ENCODE results near the gene GLRA2.
A peak's percentile ranks its signal among the peaks of the same experiment; 100 is the strongest.

Gene GLRA2

GRCh38 chrX:14529290-14529989, at the start of gene GLRA2:
TSS of gene GLRA2 (plus strand) at chrX:14529536. CDS start at chrX:14530058, 522 bp downstream.
- TF ChIP-seq, protein P1, sequence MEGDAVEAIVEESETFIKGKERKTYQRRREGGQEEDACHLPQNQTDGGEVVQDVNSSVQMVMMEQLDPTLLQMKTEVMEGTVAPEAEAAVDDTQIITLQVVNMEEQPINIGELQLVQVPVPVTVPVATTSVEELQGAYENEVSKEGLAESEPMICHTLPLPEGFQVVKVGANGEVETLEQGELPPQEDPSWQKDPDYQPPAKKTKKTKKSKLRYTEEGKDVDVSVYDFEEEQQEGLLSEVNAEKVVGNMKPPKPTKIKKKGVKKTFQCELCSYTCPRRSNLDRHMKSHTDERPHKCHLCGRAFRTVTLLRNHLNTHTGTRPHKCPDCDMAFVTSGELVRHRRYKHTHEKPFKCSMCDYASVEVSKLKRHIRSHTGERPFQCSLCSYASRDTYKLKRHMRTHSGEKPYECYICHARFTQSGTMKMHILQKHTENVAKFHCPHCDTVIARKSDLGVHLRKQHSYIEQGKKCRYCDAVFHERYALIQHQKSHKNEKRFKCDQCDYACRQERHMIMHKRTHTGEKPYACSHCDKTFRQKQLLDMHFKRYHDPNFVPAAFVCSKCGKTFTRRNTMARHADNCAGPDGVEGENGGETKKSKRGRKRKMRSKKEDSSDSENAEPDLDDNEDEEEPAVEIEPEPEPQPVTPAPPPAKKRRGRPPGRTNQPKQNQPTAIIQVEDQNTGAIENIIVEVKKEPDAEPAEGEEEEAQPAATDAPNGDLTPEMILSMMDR (IDR thresholded peaks at IDR 0.05; ENCODE audit: insufficient read depth, low read length, poor library complexity, severe bottlenecking), result no peak
- Histone ChIP-seq H3K4me3 (replicated peaks; ENCODE audit: low read depth, low read length) (no peak within 1 kb of the TSS), H3K36me3 (ENCODE audit: control insufficient read depth, insufficient read depth, low read length) (no peaks in the 10 kb centered on the region), H3K27me3 (replicated peaks; ENCODE audit: control insufficient read depth, insufficient read depth, low read length) (no peaks in the 10 kb centered on the region)
- no peak for DNase-seq (ENCODE audit: extremely low read depth, insufficient read length)

- no peaks in the 10 kb centered on the region for H3K27me3 ChIP-seq (replicated peaks; ENCODE audit: control insufficient read depth, insufficient read depth, low read length)
Measured at GRCh38 chrX:14489437-14489836, 39.9 kb upstream of the GLRA2 start.

DNA sequence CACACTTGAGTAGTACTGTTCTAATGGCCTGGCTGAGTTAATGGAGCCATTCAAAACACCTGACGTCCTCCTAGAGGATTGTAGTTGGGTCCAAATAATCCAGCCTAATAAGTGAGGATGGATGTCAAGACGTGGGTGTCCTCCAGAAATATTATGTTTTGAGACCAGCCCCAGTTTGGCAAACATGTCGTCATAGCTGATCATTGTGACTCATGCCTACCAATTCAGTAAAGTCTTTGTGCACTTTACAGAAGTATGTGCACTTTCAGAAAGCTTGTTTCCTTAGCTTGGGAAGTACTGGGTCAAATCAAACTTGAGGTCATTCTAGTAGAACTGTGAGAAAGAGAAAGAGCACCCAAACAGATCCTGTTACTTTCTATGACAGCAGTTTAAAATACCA, 37.6 kb upstream of the GLRA2 start:
- no peak overlapping the region for H3K4me3 ChIP-seq (replicated peaks; ENCODE audit: low read depth, low read length)
- H3K27me3 ChIP-seq (replicated peaks; ENCODE audit: control insufficient read depth, insufficient read depth, low read length), result no peaks in the 10 kb centered on the region
- TF ChIP-seq, protein P1 (IDR thresholded peaks at IDR 0.05; ENCODE audit: insufficient read depth, low read length, poor library complexity, severe bottlenecking), result no peak
- no peak for DNase-seq (ENCODE audit: extremely low read depth, insufficient read length)
- H3K36me3 ChIP-seq (ENCODE audit: control insufficient read depth, insufficient read depth, low read length), result no peaks in the 10 kb centered on the region

More at GRCh38 chrX:14489437-14489836, 39.9 kb upstream of the GLRA2 start:
- H3K4me3 ChIP-seq (replicated peaks; ENCODE audit: low read depth, low read length), result no peak overlapping the region
- TF ChIP-seq, protein P1 (IDR thresholded peaks at IDR 0.05; ENCODE audit: insufficient read depth, low read length, poor library complexity, severe bottlenecking), result no peak
- H3K36me3 ChIP-seq (ENCODE audit: control insufficient read depth, insufficient read depth, low read length), result no peaks in the 10 kb centered on the region
- no peak for DNase-seq (ENCODE audit: extremely low read depth, insufficient read length)

DNA sequence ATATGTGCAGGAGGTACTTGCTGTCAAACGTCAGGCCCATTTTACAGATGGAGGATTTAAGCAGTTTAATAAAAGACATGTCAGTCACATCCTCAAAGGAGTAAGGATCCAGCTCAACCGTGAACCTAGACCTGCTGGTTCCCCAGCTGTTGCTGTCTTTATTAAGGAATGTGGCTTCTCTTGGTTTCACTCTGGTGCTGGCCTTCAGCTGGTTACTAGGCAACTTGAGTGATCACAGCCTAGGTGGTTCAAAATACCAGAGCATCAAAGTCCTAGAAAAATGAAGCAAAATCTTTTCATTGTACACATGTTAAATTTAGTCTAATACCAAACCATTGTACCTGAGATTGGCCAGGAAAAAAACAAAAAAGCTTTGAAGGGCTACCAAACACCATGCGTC, 32.7 kb upstream of the GLRA2 start:
- no peak for DNase-seq (ENCODE audit: extremely low read depth, insufficient read length)
- TF ChIP-seq, protein P1 (IDR thresholded peaks at IDR 0.05; ENCODE audit: insufficient read depth, low read length, poor library complexity, severe bottlenecking), result no peak
- H3K4me3 ChIP-seq (replicated peaks; ENCODE audit: low read depth, low read length), result no peak overlapping the region

GRCh38 chrX:14497184-14497666, 32.1 kb upstream of the GLRA2 start:
- H3K4me3 ChIP-seq (replicated peaks; ENCODE audit: low read depth, low read length), result 0 out of 2 replicates have a peak overlapping the region, but pooled peaks have one; percentile 2
- H3K27me3 ChIP-seq (replicated peaks; ENCODE audit: control insufficient read depth, insufficient read depth, low read length), result no peaks in the 10 kb centered on the region; the same call in 1 of the 2 replicates
- TF ChIP-seq, protein P1 (IDR thresholded peaks at IDR 0.05; ENCODE audit: insufficient read depth, low read length, poor library complexity, severe bottlenecking), result no peak

More for the DNA sequence above, 32.7 kb upstream of the GLRA2 start:
- Histone ChIP-seq H3K27me3 (replicated peaks; ENCODE audit: control insufficient read depth, insufficient read depth, low read length) (no peaks in the 10 kb centered on the region; the same call in 1 of the 2 replicates), H3K36me3 (ENCODE audit: control insufficient read depth, insufficient read depth, low read length) (no peaks in the 10 kb centered on the region)

More at GRCh38 chrX:14497184-14497666, 32.1 kb upstream of the GLRA2 start:
- DNase-seq (ENCODE audit: extremely low read depth, insufficient read length), result peak; percentile 29
- H3K36me3 ChIP-seq (ENCODE audit: control insufficient read depth, insufficient read depth, low read length), result no peaks in the 10 kb centered on the region
